Astrocyte (in vitro differentiated cells and primary cell): Measurements from ENCODE around the gene TFF3.

Source experiments
- EZH2 ChIP-seq: IDR thresholded peaks from 2 replicates; pipeline ENCODE4 v1.6.1; 2012; ENCODE audit warnings: mild to moderate bottlenecking, low read length, inconsistent platforms; ENCODE audit not compliant: insufficient read depth
- TF ChIP-seq, protein P1 (sequence below): IDR thresholded peaks from 2 replicates; pipeline ENCODE4 v1.5.1; 2011; ENCODE audit warnings: low read depth, mild to moderate bottlenecking, inconsistent platforms, low read length, moderate library complexity; ENCODE audit not compliant: insufficient read depth

DNA sequence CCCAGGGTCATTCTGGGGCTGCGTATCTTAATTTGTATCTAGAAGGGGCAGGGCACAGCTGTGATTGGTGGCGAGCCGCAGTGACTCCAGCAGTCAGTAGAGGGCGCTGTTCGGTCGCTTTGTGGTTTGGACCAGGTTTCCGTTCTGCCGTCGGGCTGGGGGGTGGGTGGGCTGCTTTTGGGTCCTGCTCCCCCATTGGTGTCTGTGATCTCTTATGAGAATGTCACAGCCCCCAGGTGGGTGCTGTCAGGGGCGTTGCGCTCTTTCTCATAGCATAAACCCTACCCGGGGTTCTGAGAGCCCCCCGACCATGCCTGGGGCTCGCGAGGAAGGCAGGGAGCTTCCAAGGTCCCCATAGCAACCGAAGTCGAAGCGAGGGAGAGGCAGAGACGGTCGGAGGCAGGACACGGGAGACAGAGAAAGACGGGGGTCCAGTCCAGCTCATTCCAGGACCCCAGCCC is 5.4 kb downstream of the TFF3 start:
- no peak for TF ChIP-seq EZH2
- TF ChIP-seq, protein P1, sequence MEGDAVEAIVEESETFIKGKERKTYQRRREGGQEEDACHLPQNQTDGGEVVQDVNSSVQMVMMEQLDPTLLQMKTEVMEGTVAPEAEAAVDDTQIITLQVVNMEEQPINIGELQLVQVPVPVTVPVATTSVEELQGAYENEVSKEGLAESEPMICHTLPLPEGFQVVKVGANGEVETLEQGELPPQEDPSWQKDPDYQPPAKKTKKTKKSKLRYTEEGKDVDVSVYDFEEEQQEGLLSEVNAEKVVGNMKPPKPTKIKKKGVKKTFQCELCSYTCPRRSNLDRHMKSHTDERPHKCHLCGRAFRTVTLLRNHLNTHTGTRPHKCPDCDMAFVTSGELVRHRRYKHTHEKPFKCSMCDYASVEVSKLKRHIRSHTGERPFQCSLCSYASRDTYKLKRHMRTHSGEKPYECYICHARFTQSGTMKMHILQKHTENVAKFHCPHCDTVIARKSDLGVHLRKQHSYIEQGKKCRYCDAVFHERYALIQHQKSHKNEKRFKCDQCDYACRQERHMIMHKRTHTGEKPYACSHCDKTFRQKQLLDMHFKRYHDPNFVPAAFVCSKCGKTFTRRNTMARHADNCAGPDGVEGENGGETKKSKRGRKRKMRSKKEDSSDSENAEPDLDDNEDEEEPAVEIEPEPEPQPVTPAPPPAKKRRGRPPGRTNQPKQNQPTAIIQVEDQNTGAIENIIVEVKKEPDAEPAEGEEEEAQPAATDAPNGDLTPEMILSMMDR = peak; percentile 37
